Stimulated activated naive CD8-positive, alpha-beta T cell treated with anti-CD3 and anti-CD28 coated beads, Interleukin-15, Interleukin-2, amounts not matched to agents 100 ng/mL and 50 ng/mL, for 24 hours (primary cell): Measurements from ENCODE around the gene WDR48.

Source experiments
- H3K27ac Mint-ChIP-seq: one replicate; pipeline ENCODE4 v1.8.0; 2021; ENCODE audit warnings: mild to moderate bottlenecking, mixed read lengths
- H3K27me3 Mint-ChIP-seq: one replicate; pipeline ENCODE4 v1.8.0; 2021; ENCODE audit warnings: mixed read lengths
- H3K36me3 Mint-ChIP-seq: one replicate; pipeline ENCODE4 v1.8.0; 2021; ENCODE audit warnings: low read depth, mixed read lengths
- H3K4me1 Mint-ChIP-seq: one replicate; pipeline ENCODE4 v1.8.0; 2021; ENCODE audit warnings: low read depth, mixed read lengths
- H3K4me3 Mint-ChIP-seq: one replicate; pipeline ENCODE4 v1.8.0; 2021; ENCODE audit warnings: mild to moderate bottlenecking, mixed read lengths
- H3K9me3 Mint-ChIP-seq: one replicate; pipeline ENCODE4 v1.8.0; 2021; ENCODE audit warnings: mixed read lengths

The WDR48 gene

GRCh38 chr3:39115870-39116269, 64.1 kb downstream of the WDR48 start:
- H3K9me3 Mint-ChIP-seq = no peaks in the 10 kb centered on the region
- no peaks in the 10 kb centered on the region for H3K27me3 Mint-ChIP-seq
- H3K27ac Mint-ChIP-seq = no peak overlapping the region
- no peaks in the 10 kb centered on the region for H3K36me3 Mint-ChIP-seq
- H3K4me3 Mint-ChIP-seq = no peak overlapping the region
- H3K4me1 Mint-ChIP-seq = no peaks in the 10 kb centered on the region

- H3K9me3 Mint-ChIP-seq = no peaks in the 10 kb centered on the region
- H3K27me3 Mint-ChIP-seq = no peaks in the 10 kb centered on the region
- no peaks in the 10 kb centered on the region for H3K36me3 Mint-ChIP-seq
- no peak overlapping the region for H3K4me3 Mint-ChIP-seq
- H3K27ac Mint-ChIP-seq = no peak overlapping the region
- peaks cover 8% of the 10 kb centered on the region for H3K4me1 Mint-ChIP-seq
Observed at GRCh38 chr3:39118079-39118478, 66.3 kb downstream of the WDR48 start.

GRCh38 chr3:39118931-39119660, 67.3 kb downstream of the WDR48 start:
- Mint-ChIP-seq H3K27ac (no peak overlapping the region), H3K27me3 (no peaks in the 10 kb centered on the region), H3K36me3 (no peaks in the 10 kb centered on the region), H3K4me3 (no peak overlapping the region), H3K9me3 (no peaks in the 10 kb centered on the region), H3K4me1 (peaks cover 8% of the 10 kb centered on the region)

GRCh38 chr3:39121621-39122020, 69.8 kb downstream of the WDR48 start:
- Mint-ChIP-seq H3K4me3 (no peak overlapping the region), H3K4me1 (peaks cover 12% of the 10 kb centered on the region), H3K27ac (no peak overlapping the region), H3K9me3 (no peaks in the 10 kb centered on the region), H3K27me3 (no peaks in the 10 kb centered on the region), H3K36me3 (no peaks in the 10 kb centered on the region)

GRCh38 chr3:39122813-39123212, 71.0 kb downstream of the WDR48 start:
- no peaks in the 10 kb centered on the region for H3K27me3 Mint-ChIP-seq
- H3K4me3 Mint-ChIP-seq = no peak overlapping the region
- H3K9me3 Mint-ChIP-seq = no peaks in the 10 kb centered on the region
- H3K27ac Mint-ChIP-seq = no peak overlapping the region
- H3K36me3 Mint-ChIP-seq = no peaks in the 10 kb centered on the region
- H3K4me1 Mint-ChIP-seq = peaks cover 23% of the 10 kb centered on the region

- no peak overlapping the region for H3K4me3 Mint-ChIP-seq
- H3K9me3 Mint-ChIP-seq = no peaks in the 10 kb centered on the region
- no peaks in the 10 kb centered on the region for H3K36me3 Mint-ChIP-seq
- H3K4me1 Mint-ChIP-seq = peaks cover 31% of the 10 kb centered on the region
- no peak overlapping the region for H3K27ac Mint-ChIP-seq
- H3K27me3 Mint-ChIP-seq = no peaks in the 10 kb centered on the region
Observed at GRCh38 chr3:39124876-39125840, 73.3 kb downstream of the WDR48 start.

GRCh38 chr3:39125841-39126500, 74.2 kb downstream of the WDR48 start:
- H3K36me3 Mint-ChIP-seq = no peaks in the 10 kb centered on the region
- peaks cover 31% of the 10 kb centered on the region for H3K4me1 Mint-ChIP-seq
- no peaks in the 10 kb centered on the region for H3K27me3 Mint-ChIP-seq
- no peak overlapping the region for H3K4me3 Mint-ChIP-seq
- no peak overlapping the region for H3K27ac Mint-ChIP-seq
- H3K9me3 Mint-ChIP-seq = no peaks in the 10 kb centered on the region

GRCh38 chr3:39126532-39127071, 74.8 kb downstream of the WDR48 start:
- H3K9me3 Mint-ChIP-seq = no peaks in the 10 kb centered on the region
- no peaks in the 10 kb centered on the region for H3K27me3 Mint-ChIP-seq
- no peaks in the 10 kb centered on the region for H3K36me3 Mint-ChIP-seq
- H3K27ac Mint-ChIP-seq = no peak overlapping the region
- H3K4me1 Mint-ChIP-seq = peaks cover 30% of the 10 kb centered on the region
- H3K4me3 Mint-ChIP-seq = no peak overlapping the region

GRCh38 chr3:39127269-39127907, 75.6 kb downstream of the WDR48 start:
- no peaks in the 10 kb centered on the region for H3K9me3 Mint-ChIP-seq
- no peaks in the 10 kb centered on the region for H3K27me3 Mint-ChIP-seq
- peaks cover 23% of the 10 kb centered on the region for H3K4me1 Mint-ChIP-seq
- H3K4me3 Mint-ChIP-seq = no peak overlapping the region
- no peaks in the 10 kb centered on the region for H3K36me3 Mint-ChIP-seq
- no peak overlapping the region for H3K27ac Mint-ChIP-seq

GRCh38 chr3:39127908-39128304, 76.1 kb downstream of the WDR48 start:
- Mint-ChIP-seq H3K36me3 (no peaks in the 10 kb centered on the region), H3K9me3 (no peaks in the 10 kb centered on the region), H3K4me3 (no peak overlapping the region), H3K27me3 (no peaks in the 10 kb centered on the region), H3K4me1 (peaks cover 22% of the 10 kb centered on the region), H3K27ac (no peak overlapping the region)

- Mint-ChIP-seq H3K36me3 (no peaks in the 10 kb centered on the region), H3K4me1 (peaks cover 22% of the 10 kb centered on the region), H3K9me3 (no peaks in the 10 kb centered on the region), H3K27ac (no peak overlapping the region), H3K27me3 (no peaks in the 10 kb centered on the region), H3K4me3 (no peak overlapping the region)
Observed at GRCh38 chr3:39128951-39129350, 77.1 kb downstream of the WDR48 start.

- no peak overlapping the region for H3K4me3 Mint-ChIP-seq
- H3K9me3 Mint-ChIP-seq = no peaks in the 10 kb centered on the region
- no peaks in the 10 kb centered on the region for H3K27me3 Mint-ChIP-seq
- peaks cover 25% of the 10 kb centered on the region for H3K4me1 Mint-ChIP-seq
- no peaks in the 10 kb centered on the region for H3K36me3 Mint-ChIP-seq
- no peak overlapping the region for H3K27ac Mint-ChIP-seq
Observed at GRCh38 chr3:39130026-39130425, 78.2 kb downstream of the WDR48 start.

GRCh38 chr3:39130693-39131265, 79.0 kb downstream of the WDR48 start:
- Mint-ChIP-seq H3K9me3 (no peaks in the 10 kb centered on the region), H3K36me3 (no peaks in the 10 kb centered on the region), H3K27me3 (no peaks in the 10 kb centered on the region), H3K4me1 (peaks cover 25% of the 10 kb centered on the region), H3K4me3 (no peak overlapping the region), H3K27ac (no peak overlapping the region)
